HG02642 (cell line): ENCODE data around the gene CNGA1.

ENCODE experiments used
- ATAC-seq: cut with Tn5 transposase; IDR thresholded peaks from one replicate; pipeline ENCODE4 v1.9.1; 2021; ENCODE audit warnings: mild to moderate bottlenecking; ENCODE audit not compliant: unreplicated experiment, poor library complexity

The CNGA1 gene

GRCh38 chr4:47914220-47914925 is 102.1 kb downstream of the CNGA1 start, which contains the start of gene NFXL1:
NFXL1 (minus strand) TSS chr4:47914583; CDS start chr4:47914203, 380 bp downstream.
- ATAC-seq: peak; percentile 98

GRCh38 chr4:47913861-47914219 is 102.6 kb downstream of the CNGA1 start:
- peak; percentile 24 for ATAC-seq

- ATAC-seq: no peak
These were observed 103.2 kb downstream of the CNGA1 start for GRCh38 chr4:47913330-47913729.

- no peak for ATAC-seq
These were observed 109.3 kb downstream of the CNGA1 start for GRCh38 chr4:47907089-47907646.

GRCh38 chr4:47899639-47900038 is 116.8 kb downstream of the CNGA1 start:
- no peak for ATAC-seq

- no peak for ATAC-seq
These were observed 124.6 kb downstream of the CNGA1 start for GRCh38 chr4:47891928-47892327.
